Ishikawa (cell line): ENCODE results near the gene NMS.

ENCODE experiments used
- CREB1 ChIP-seq: IDR thresholded peaks from 2 replicates; pipeline ENCODE4 v1.6.1; 2012; ENCODE audit warnings: low read depth
- EP300 ChIP-seq: IDR thresholded peaks from 2 replicates; pipeline ENCODE4 v1.6.1; 2012; ENCODE audit warnings: borderline replicate concordance
- FOXM1 ChIP-seq: IDR thresholded peaks from 2 replicates; pipeline ENCODE4 v1.6.1; 2012; ENCODE audit warnings: low read depth, borderline replicate concordance
- MAX ChIP-seq: IDR thresholded peaks from 2 replicates; pipeline ENCODE4 v1.6.1; 2012
- NFIC ChIP-seq: IDR thresholded peaks from 2 replicates; pipeline ENCODE4 v1.6.1; 2012
- RAD21 ChIP-seq: IDR thresholded peaks from 2 replicates; pipeline ENCODE4 v1.6.1; 2012; ENCODE audit warnings: low read depth
- TAF1 ChIP-seq: IDR thresholded peaks from 2 replicates; pipeline ENCODE4 v1.6.1; 2012; ENCODE audit warnings: low read depth, mild to moderate bottlenecking
- TCF12 ChIP-seq: IDR thresholded peaks from 2 replicates; pipeline ENCODE4 v1.6.1; 2012; ENCODE audit warnings: low read depth
- YY1 ChIP-seq: IDR thresholded peaks from 2 replicates; pipeline ENCODE4 v1.6.1; 2012; ENCODE audit warnings: low read depth
- ZBTB7A ChIP-seq: IDR thresholded peaks from 2 replicates; pipeline ENCODE4 v1.6.1; 2012; ENCODE audit warnings: low read depth
- TF ChIP-seq, protein P1 (sequence below): IDR thresholded peaks from 2 replicates; pipeline ENCODE4 v1.6.1; 2012
- TF ChIP-seq, protein P2 (sequence below): IDR thresholded peaks from 2 replicates; pipeline ENCODE4 v1.6.1; 2012; ENCODE audit warnings: low read depth, mild to moderate bottlenecking

The NMS gene

DNA sequence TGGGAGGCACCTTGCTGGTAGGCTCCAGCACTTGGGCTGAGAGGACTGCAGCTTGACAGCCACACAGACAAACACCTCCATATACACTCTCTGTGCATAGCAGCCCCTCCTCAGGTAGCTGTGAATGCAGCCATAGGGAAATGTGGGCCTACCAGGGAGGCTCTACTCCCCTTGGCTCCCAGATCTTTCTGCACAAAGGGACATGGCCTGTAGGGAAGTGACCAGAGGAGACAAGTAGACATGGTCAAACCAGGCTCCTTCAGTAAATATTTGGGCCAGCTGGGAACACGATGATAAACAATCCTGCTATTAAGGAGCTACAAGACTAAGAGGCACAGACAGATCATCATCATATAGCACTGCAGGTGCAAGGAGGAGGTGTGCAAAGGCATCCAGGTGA is 56.6 kb downstream of the NMS start:
- no peak for TF ChIP-seq TAF1
- TF ChIP-seq EP300: no peak
- no peak for TF ChIP-seq NFIC
- TF ChIP-seq RAD21: no peak
- TF ChIP-seq YY1: no peak
- TF ChIP-seq TCF12: no peak
- TF ChIP-seq CREB1: no peak
- TF ChIP-seq MAX: no peak
- TF ChIP-seq, protein P1, sequence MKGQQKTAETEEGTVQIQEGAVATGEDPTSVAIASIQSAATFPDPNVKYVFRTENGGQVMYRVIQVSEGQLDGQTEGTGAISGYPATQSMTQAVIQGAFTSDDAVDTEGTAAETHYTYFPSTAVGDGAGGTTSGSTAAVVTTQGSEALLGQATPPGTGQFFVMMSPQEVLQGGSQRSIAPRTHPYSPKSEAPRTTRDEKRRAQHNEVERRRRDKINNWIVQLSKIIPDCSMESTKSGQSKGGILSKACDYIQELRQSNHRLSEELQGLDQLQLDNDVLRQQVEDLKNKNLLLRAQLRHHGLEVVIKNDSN: no peak
- TF ChIP-seq, protein P2, sequence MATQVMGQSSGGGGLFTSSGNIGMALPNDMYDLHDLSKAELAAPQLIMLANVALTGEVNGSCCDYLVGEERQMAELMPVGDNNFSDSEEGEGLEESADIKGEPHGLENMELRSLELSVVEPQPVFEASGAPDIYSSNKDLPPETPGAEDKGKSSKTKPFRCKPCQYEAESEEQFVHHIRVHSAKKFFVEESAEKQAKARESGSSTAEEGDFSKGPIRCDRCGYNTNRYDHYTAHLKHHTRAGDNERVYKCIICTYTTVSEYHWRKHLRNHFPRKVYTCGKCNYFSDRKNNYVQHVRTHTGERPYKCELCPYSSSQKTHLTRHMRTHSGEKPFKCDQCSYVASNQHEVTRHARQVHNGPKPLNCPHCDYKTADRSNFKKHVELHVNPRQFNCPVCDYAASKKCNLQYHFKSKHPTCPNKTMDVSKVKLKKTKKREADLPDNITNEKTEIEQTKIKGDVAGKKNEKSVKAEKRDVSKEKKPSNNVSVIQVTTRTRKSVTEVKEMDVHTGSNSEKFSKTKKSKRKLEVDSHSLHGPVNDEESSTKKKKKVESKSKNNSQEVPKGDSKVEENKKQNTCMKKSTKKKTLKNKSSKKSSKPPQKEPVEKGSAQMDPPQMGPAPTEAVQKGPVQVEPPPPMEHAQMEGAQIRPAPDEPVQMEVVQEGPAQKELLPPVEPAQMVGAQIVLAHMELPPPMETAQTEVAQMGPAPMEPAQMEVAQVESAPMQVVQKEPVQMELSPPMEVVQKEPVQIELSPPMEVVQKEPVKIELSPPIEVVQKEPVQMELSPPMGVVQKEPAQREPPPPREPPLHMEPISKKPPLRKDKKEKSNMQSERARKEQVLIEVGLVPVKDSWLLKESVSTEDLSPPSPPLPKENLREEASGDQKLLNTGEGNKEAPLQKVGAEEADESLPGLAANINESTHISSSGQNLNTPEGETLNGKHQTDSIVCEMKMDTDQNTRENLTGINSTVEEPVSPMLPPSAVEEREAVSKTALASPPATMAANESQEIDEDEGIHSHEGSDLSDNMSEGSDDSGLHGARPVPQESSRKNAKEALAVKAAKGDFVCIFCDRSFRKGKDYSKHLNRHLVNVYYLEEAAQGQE: no peak

GRCh38 chr2:100527440-100528015 is 57.2 kb downstream of the NMS start:
- TF ChIP-seq TAF1 (no peak), FOXM1 (no peak), TCF12 (no peak), ZBTB7A (no peak)
- TF ChIP-seq, protein P2: peak; percentile 33; the same call in 1 of the 2 replicates

DNA sequence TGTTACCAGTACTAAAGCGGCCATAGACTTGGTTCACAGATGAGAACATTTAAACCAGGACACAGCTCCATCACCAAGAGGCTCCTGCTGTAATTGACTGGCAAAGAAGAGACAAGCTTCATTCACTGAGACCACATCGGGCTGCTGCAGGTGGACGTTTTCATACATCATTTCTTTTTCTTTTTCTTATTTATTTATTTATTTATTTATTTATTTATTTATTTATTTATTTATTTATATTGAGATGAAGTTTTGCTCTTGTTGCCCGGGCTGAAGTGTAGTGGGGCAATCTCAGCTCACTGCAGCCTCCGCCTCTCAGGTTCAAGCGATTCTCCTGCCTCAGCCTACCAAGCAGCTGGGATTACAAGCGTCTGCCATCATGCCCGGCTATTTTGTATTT is 58.9 kb downstream of the NMS start:
- no peak for TF ChIP-seq MAX
- TF ChIP-seq, protein P2: no peak

DNA sequence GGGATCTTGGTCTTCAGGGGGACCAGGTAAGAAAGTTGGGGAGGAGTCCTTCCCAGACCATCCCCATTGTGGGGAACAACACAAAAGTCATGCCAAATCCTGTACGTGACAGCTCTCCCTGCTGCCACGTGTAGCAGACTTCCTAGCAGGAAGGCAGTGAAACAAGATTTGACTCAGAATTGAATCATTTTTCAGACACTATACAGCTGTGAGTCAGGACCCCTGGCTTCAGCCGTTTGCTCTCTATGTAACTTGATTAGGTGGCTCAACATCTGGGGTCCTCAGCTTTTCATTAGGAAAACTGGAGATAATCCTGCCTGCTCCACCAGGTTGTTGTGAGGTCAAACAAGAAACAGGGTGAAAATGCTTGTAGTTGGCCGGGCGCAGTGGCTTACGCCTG is 59.6 kb downstream of the NMS start:
- no peak for TF ChIP-seq CREB1
- TF ChIP-seq NFIC: no peak
- no peak for TF ChIP-seq TCF12
- no peak for TF ChIP-seq TAF1
- TF ChIP-seq, protein P2: no peak
- TF ChIP-seq, protein P1: no peak
- no peak for TF ChIP-seq EP300
